Measurements from ENCODE around the gene CACNG8. TPM values are rescaled to one million over a fixed set of nuclear protein-coding genes. Genes with fewer than 3 reads are reported as not detected.

CACNG8 gene
- total RNA-seq, 1 experiment from 2014 or later, result 12.5 TPM

- ATAC-seq (no peak), DNase-seq (ENCODE audit: low spot score) (no peak)
- Mint-ChIP-seq H3K4me1 (peaks cover 27% of the 10 kb centered on the region), H3K36me3 (no peaks in the 10 kb centered on the region), H3K27me3 (ENCODE audit: low read depth) (peaks cover 6% of the 10 kb centered on the region), H3K4me3 (no peak overlapping the region), H3K9me3 (no peaks in the 10 kb centered on the region), H3K27ac (no peak overlapping the region)
- POLR2A ChIA-PET, result interaction anchor here (0.7 kb wide), 1 partner anchor 19 kb away, joined by 3 read pairs; the partner anchor contains the start of gene CACNG6
- TF ChIP-seq, protein P1, sequence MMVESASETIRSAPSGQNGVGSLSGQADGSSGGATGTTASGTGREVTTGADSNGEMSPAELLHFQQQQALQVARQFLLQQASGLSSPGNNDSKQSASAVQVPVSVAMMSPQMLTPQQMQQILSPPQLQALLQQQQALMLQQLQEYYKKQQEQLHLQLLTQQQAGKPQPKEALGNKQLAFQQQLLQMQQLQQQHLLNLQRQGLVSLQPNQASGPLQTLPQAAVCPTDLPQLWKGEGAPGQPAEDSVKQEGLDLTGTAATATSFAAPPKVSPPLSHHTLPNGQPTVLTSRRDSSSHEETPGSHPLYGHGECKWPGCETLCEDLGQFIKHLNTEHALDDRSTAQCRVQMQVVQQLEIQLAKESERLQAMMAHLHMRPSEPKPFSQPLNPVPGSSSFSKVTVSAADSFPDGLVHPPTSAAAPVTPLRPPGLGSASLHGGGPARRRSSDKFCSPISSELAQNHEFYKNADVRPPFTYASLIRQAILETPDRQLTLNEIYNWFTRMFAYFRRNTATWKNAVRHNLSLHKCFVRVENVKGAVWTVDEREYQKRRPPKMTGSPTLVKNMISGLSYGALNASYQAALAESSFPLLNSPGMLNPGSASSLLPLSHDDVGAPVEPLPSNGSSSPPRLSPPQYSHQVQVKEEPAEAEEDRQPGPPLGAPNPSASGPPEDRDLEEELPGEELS (CRISPR knock-in tag; IDR thresholded peaks at IDR 0.05), result no peak
- TF ChIP-seq ZNF121 (CRISPR knock-in tag; IDR thresholded peaks at IDR 0.05), result peak; percentile 76
- CTCF ChIA-PET, result interaction anchor here (0.5 to 5.7 kb wide), 6 partner anchors 13 to 934 kb away, joined by 3 to 43 read pairs (median 10); no protein-coding TSS in a partner anchor
These were observed 47.7 kb downstream of the CACNG8 start for GRCh38 chr19:54010474-54010873.

DNA sequence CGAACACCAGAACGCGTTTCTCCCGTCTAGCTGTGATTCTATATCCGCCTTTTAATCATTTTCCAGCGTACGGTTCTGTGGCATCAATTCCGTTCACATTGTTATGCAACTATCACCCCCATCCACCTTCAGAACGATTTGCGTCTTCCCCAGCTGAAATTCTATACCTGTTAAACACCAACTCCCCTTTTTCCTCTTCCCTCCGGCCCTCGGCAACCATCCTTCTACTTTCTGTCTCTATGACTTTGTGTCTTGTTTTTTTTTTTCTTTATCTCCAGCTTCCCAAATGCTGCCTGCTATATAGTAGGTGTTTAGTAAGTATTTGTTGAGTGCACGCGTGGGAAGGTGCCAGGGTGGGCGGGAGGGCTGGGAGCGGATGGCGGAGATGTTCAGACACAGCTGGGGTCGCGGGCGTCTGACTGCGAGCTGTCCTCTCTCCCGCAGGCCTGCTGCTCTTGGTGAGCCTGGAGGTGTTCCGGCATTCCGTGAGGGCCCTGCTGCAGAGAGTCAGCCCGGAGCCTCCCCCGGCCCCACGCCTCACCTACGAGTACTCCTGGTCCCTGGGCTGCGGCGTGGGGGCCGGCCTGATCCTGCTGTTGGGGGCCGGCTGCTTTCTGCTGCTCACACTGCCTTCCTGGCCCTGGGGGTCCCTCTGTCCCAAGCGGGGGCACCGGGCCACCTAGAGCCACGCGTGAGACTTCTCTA, 48.9 kb downstream of the CACNG8 start:
- ATAC-seq (peak; percentile 91), DNase-seq (ENCODE audit: low spot score) (peak; percentile 68)
- H3K4me1 Mint-ChIP-seq, result peaks cover 27% of the 10 kb centered on the region
- no peaks in the 10 kb centered on the region for H3K9me3 Mint-ChIP-seq
- H3K4me3 Mint-ChIP-seq, result peak overlapping the region; percentile 50
- H3K27ac Mint-ChIP-seq, result peak overlapping the region; percentile 66
- TF ChIP-seq SP1 (CRISPR knock-in tag; conservative IDR thresholded peaks at IDR 0.05) (0 out of 2 replicates have a peak, but pooled peaks have one; percentile 36), TP53 (CRISPR knock-in tag; IDR thresholded peaks at IDR 0.05) (no peak)
- H3K36me3 Mint-ChIP-seq, result no peaks in the 10 kb centered on the region
- ChIA-PET POLR2A (interaction anchor here (0.7 kb wide), 1 partner anchor 31 kb away, joined by 6 read pairs; no protein-coding TSS in a partner anchor), CTCF (interaction anchor here (0.7 to 5.7 kb wide), 9 partner anchors 12 to 219 kb away, joined by 3 to 43 read pairs (median 7); no protein-coding TSS in a partner anchor)
- H3K27me3 Mint-ChIP-seq (ENCODE audit: low read depth), result peaks cover 15% of the 10 kb centered on the region

DNA sequence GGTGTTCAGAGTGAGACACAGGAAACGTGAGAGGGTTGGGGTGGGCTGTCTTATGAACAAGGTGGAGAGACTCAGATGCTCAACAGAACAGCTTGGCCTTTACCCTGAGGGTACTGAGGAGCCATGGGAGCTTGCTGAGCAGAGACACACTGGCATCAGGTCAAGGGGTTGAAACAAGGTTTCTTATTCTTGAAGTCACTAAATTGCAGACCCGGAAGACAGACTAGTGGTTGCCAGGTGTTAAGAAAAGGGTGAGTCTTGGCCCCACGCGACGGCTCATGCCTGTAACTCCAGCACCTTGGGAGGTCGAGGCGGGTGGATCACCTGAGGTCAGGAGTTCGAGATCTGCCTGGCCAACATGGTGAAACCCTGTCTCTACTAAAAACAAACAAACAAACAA, 51.1 kb downstream of the CACNG8 start:
- CTCF ChIA-PET, result interaction anchor here (1.0 to 5.7 kb wide), 5 partner anchors 10 to 101 kb away, joined by 4 to 43 read pairs (median 14); no protein-coding TSS in a partner anchor
- Mint-ChIP-seq H3K36me3 (no peaks in the 10 kb centered on the region), H3K9me3 (peaks cover 7% of the 10 kb centered on the region; the same call in 1 of the 2 replicates), H3K27me3 (ENCODE audit: low read depth) (peaks cover 28% of the 10 kb centered on the region), H3K4me1 (peaks cover 23% of the 10 kb centered on the region), H3K4me3 (no peak overlapping the region), H3K27ac (peak overlapping the region; percentile 19; the same call in 1 of the 2 replicates)
- ATAC-seq (no peak), DNase-seq (ENCODE audit: low spot score) (no peak)
- POLR2A ChIA-PET, result no interaction called here
- TF ChIP-seq GTF2I (CRISPR knock-in tag; conservative IDR thresholded peaks at IDR 0.05) (no peak), ZMAT4 (CRISPR knock-in tag; IDR thresholded peaks at IDR 0.05) (no peak), GABPB1 (CRISPR knock-in tag; IDR thresholded peaks at IDR 0.05) (no peak), NFATC4 (CRISPR knock-in tag; IDR thresholded peaks at IDR 0.05) (no peak), RORB (CRISPR knock-in tag; IDR thresholded peaks at IDR 0.05) (no peak), TEAD1 (CRISPR knock-in tag; IDR thresholded peaks at IDR 0.05) (no peak), ZNF138 (CRISPR knock-in tag; conservative IDR thresholded peaks at IDR 0.05) (no peak), ELF4 (CRISPR knock-in tag; IDR thresholded peaks at IDR 0.05; ENCODE audit: low read depth) (no peak), TP53 (CRISPR knock-in tag; IDR thresholded peaks at IDR 0.05) (no peak), FOXP1 (CRISPR knock-in tag; IDR thresholded peaks at IDR 0.05; ENCODE audit: borderline replicate concordance) (no peak), ATF1 (CRISPR knock-in tag; IDR thresholded peaks at IDR 0.05) (no peak), ZNF232 (CRISPR knock-in tag; IDR thresholded peaks at IDR 0.05) (no peak), EMX1 (CRISPR knock-in tag; IDR thresholded peaks at IDR 0.05) (no peak), SMAD4 (CRISPR knock-in tag; IDR thresholded peaks at IDR 0.05) (no peak)
- TF ChIP-seq, protein P2, sequence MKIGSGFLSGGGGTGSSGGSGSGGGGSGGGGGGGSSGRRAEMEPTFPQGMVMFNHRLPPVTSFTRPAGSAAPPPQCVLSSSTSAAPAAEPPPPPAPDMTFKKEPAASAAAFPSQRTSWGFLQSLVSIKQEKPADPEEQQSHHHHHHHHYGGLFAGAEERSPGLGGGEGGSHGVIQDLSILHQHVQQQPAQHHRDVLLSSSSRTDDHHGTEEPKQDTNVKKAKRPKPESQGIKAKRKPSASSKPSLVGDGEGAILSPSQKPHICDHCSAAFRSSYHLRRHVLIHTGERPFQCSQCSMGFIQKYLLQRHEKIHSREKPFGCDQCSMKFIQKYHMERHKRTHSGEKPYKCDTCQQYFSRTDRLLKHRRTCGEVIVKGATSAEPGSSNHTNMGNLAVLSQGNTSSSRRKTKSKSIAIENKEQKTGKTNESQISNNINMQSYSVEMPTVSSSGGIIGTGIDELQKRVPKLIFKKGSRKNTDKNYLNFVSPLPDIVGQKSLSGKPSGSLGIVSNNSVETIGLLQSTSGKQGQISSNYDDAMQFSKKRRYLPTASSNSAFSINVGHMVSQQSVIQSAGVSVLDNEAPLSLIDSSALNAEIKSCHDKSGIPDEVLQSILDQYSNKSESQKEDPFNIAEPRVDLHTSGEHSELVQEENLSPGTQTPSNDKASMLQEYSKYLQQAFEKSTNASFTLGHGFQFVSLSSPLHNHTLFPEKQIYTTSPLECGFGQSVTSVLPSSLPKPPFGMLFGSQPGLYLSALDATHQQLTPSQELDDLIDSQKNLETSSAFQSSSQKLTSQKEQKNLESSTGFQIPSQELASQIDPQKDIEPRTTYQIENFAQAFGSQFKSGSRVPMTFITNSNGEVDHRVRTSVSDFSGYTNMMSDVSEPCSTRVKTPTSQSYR (CRISPR knock-in tag; IDR thresholded peaks at IDR 0.05), result no peak
- TF ChIP-seq, protein P3, sequence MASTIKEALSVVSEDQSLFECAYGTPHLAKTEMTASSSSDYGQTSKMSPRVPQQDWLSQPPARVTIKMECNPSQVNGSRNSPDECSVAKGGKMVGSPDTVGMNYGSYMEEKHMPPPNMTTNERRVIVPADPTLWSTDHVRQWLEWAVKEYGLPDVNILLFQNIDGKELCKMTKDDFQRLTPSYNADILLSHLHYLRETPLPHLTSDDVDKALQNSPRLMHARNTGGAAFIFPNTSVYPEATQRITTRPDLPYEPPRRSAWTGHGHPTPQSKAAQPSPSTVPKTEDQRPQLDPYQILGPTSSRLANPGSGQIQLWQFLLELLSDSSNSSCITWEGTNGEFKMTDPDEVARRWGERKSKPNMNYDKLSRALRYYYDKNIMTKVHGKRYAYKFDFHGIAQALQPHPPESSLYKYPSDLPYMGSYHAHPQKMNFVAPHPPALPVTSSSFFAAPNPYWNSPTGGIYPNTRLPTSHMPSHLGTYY (CRISPR knock-in tag; IDR thresholded peaks at IDR 0.05), result no peak

Data from WTC11 (cell line).